Gastrocnemius medialis (tissue), 4 donors: Measurements from ENCODE around the gene MPHOSPH9.

Source experiments
- POLR2A ChIP-seq, 2 donors: fragments of 450-650 bp; IDR thresholded peaks; one replicate each; pipeline ENCODE4 v1.6.1; 2017; ENCODE audit warnings: antibody characterized with exemption in 2 of 2, mild to moderate bottlenecking in 2 of 2, moderate library complexity in 2 of 2
- TF ChIP-seq, protein P1 (sequence below), 5 experiments: fragments of 450-650 bp in 3 of 5; fragments of 200-600 bp in 2 of 5; sonication (generic) in 2 of 5; IDR thresholded peaks in 4 of 5; conservative IDR thresholded peaks in 1 of 5; 1 replicate in 4 of 5; 2 replicates in 1 of 5; pipeline ENCODE4 v1.5.1; 2016 to 2019; ENCODE audit warnings: antibody characterized with exemption in 5 of 5, mild to moderate bottlenecking in 3 of 5, moderate library complexity in 3 of 5

DNA sequence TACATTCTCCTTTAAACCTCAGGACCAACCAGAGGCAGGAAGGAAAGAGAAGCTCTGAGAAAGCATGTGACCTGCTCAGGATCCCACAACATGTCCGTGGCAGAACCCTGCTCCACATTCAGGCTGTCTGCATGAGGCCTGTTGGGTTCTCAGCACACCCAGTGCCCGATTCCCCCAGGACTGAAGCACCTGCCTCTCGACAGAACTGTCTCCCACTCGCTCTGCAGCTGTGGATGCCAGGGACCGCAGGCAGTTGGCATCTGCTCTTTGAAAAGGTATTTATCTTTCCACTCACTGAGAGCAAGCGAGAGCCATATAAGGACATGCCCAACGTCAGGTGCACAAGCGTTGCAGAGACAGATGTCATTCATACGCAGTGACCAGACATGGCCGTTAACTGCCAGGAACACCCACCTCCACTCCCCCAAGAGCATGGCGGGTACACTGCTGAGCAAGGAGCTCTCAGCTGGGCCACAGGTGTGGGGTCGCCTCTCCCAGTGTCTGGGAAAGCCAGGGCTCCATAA, 101.0 kb downstream of the MPHOSPH9 start:
- TF ChIP-seq, protein P1, sequence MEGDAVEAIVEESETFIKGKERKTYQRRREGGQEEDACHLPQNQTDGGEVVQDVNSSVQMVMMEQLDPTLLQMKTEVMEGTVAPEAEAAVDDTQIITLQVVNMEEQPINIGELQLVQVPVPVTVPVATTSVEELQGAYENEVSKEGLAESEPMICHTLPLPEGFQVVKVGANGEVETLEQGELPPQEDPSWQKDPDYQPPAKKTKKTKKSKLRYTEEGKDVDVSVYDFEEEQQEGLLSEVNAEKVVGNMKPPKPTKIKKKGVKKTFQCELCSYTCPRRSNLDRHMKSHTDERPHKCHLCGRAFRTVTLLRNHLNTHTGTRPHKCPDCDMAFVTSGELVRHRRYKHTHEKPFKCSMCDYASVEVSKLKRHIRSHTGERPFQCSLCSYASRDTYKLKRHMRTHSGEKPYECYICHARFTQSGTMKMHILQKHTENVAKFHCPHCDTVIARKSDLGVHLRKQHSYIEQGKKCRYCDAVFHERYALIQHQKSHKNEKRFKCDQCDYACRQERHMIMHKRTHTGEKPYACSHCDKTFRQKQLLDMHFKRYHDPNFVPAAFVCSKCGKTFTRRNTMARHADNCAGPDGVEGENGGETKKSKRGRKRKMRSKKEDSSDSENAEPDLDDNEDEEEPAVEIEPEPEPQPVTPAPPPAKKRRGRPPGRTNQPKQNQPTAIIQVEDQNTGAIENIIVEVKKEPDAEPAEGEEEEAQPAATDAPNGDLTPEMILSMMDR (IDR thresholded peaks at IDR 0.05 in 4 of 5, conservative IDR thresholded peaks at IDR 0.05 in 1 of 5) = no peak
- peak in 1 of 2 donors; percentile 6 for TF ChIP-seq POLR2A (IDR thresholded peaks at IDR 0.05)
